PC-3 (cell line): Measurements from ENCODE around the gene PLCL1. TPM values are rescaled to one million over a fixed set of nuclear protein-coding genes. Genes with fewer than 3 reads are reported as not detected.

Experiments
- ATAC-seq: fragments of 200-7000 bp; cut with Tn5 transposase; 2 replicates; pipeline ENCODE4 v1.9.1; 2020; ENCODE audit warnings: mild to moderate bottlenecking, moderate library complexity
- BruUV-seq: library from RNA; stranded (reverse); fragments of 400-500 nt; replicated peaks from 2 replicates; lab custom pipeline; 2021; lab: Mats Ljungman, UMichigan
- CTCF ChIA-PET: fragments of 300-600 bp; sonication (Branson Sonifier 250); formaldehyde crosslinking; loops from one replicate; lab custom pipeline; 2022; ENCODE audit warnings: antibody characterized with exemption; lab: Charles Lee
- POLR2A ChIA-PET: fragments of 300-600 bp; sonication (Branson Sonifier 250); formaldehyde crosslinking; loops from one replicate; lab custom pipeline; 2022; ENCODE audit warnings: antibody characterized with exemption; ENCODE audit not compliant: unreplicated experiment; lab: Charles Lee
- DNase-seq: peaks from one replicate; pipeline ENCODE4 v3.0.0-alpha.2; 2015
- H2AFZ ChIP-seq: fragments of 300-600 bp; sonication (generic); 2 replicates; pipeline ENCODE4 v1.6.0; 2016; ENCODE audit warnings: antibody characterized with exemption, low read length
- H3F3A ChIP-seq: fragments of 300-600 bp; sonication (generic); one replicate; pipeline ENCODE4 v1.6.0; 2017; ENCODE audit warnings: antibody characterized with exemption, low read length, control low read depth, mild to moderate bottlenecking; ENCODE audit not compliant: unreplicated experiment
- H3K27ac ChIP-seq: fragments of 300-600 bp; sonication (generic); 2 replicates; pipeline ENCODE4 v1.5.1; 2016; ENCODE audit warnings: mild to moderate bottlenecking, low read length
- H3K27me3 ChIP-seq: fragments of 300-600 bp; sonication (generic); 2 replicates; pipeline ENCODE4 v1.6.1; 2016; ENCODE audit warnings: low read length, mixed read lengths
- H3K36me3 ChIP-seq: fragments of 300-600 bp; sonication (generic); 2 replicates; pipeline ENCODE4 v1.6.1; 2016; ENCODE audit warnings: low read depth, mixed run types, low read length, mixed read lengths
- H3K4me1 ChIP-seq: fragments of 300-600 bp; sonication (generic); 2 replicates; pipeline ENCODE4 v1.5.1; 2016; ENCODE audit warnings: low read length; ENCODE audit not compliant: insufficient read depth
- H3K4me2 ChIP-seq: fragments of 300-600 bp; sonication (generic); 2 replicates; pipeline ENCODE4 v1.6.0; 2016; ENCODE audit warnings: low read length
- H3K4me3 ChIP-seq: fragments of 300-600 bp; sonication (generic); 2 replicates; pipeline ENCODE4 v1.5.1; 2016; ENCODE audit warnings: mild to moderate bottlenecking, low read length, mixed read lengths
- H3K79me2 ChIP-seq: fragments of 300-600 bp; sonication (generic); 2 replicates; pipeline ENCODE4 v1.6.1; 2017; ENCODE audit warnings: low read length, mixed read lengths
- H3K9ac ChIP-seq: fragments of 300-600 bp; sonication (generic); 2 replicates; pipeline ENCODE4 v1.6.0; 2016; ENCODE audit warnings: mild to moderate bottlenecking, low read length
- H3K9me2 ChIP-seq: fragments of 300-600 bp; sonication (generic); replicated peaks from 2 replicates; pipeline ENCODE4 v1.6.1; 2016; ENCODE audit warnings: mixed run types, low read length, mixed read lengths
- H3K9me3 ChIP-seq: fragments of 300-600 bp; sonication (generic); 2 replicates; pipeline ENCODE4 v1.6.1; 2016; ENCODE audit warnings: low read length, mixed read lengths
- H4K20me1 ChIP-seq: fragments of 300-600 bp; sonication (generic); 2 replicates; pipeline ENCODE4 v1.6.1; 2016; ENCODE audit warnings: low read length, mixed read lengths
- EZH2 ChIP-seq: fragments of 300-600 bp; sonication (generic); IDR thresholded peaks from one replicate; pipeline ENCODE4 v1.6.1; 2017; ENCODE audit warnings: antibody characterized with exemption, mild to moderate bottlenecking, low read length; ENCODE audit not compliant: unreplicated experiment
- EZH2phosphoT487 ChIP-seq: fragments of 300-600 bp; sonication (generic); IDR thresholded peaks from 2 replicates; pipeline ENCODE4 v1.6.1; 2018; ENCODE audit warnings: mild to moderate bottlenecking, antibody characterized with exemption, low read length, borderline replicate concordance
- intact Hi-C: fragments of 100-400 bp; cut with micrococcal nuclease; formaldehyde crosslinking; loops from 2 replicates; pipeline ENCODE4 v1.9.0; 2023
- total RNA-seq: library from RNA; depleted of rRNA; stranded (reverse); fragments of >200 nt; gene quantifications from 2 replicates; pipeline ENCODE4 v1.2.3, GENCODE V29; 2014
- TF ChIP-seq, protein P1 (sequence below): fragments of 300-600 bp; sonication (generic); conservative IDR thresholded peaks from 2 replicates; pipeline ENCODE4 v1.5.1; 2017; ENCODE audit warnings: antibody characterized with exemption, low read depth, mild to moderate bottlenecking, low read length

Gene PLCL1
- total RNA-seq, 1 experiment from 2014 or later, result not detected

DNA sequence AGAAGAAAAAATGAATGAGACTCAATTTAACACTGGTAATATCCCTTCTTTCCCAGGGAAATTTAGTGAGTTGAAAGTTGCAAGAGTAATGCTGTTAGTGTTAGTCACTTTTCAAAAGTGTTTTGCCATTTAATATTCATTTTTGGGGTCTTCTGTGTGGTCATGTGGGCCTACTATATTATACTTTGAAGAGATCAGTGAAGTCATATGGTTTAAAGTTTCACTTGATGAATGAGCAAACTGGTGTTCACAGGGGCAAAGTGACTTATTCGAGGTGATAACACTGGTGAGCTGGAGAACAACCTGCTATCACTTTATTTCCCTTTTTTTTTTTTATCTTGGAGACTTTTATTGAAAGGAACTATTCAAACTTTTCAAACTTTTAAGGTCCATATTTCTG is 196.0 kb downstream of the PLCL1 start:
- DNase-seq, result no peak
- Histone ChIP-seq H3K27ac (no peak overlapping the region), H3F3A (no peaks in the 10 kb centered on the region), H3K9me3 (no peaks in the 10 kb centered on the region), H3K9ac (no peak overlapping the region), H3K4me2 (no peak overlapping the region), H4K20me1 (no peaks in the 10 kb centered on the region), H3K4me3 (no peak overlapping the region), H3K79me2 (no peaks in the 10 kb centered on the region), H3K4me1 (no peaks in the 10 kb centered on the region), H2AFZ (no peak overlapping the region), H3K27me3 (no peaks in the 10 kb centered on the region), H3K9me2 (no peaks in the 10 kb centered on the region), H3K36me3 (no peaks in the 10 kb centered on the region)
- intact Hi-C loops, result no loop called here
- no peak for ATAC-seq
- TF ChIP-seq EZH2phosphoT487, result no peak
- TF ChIP-seq, protein P1, sequence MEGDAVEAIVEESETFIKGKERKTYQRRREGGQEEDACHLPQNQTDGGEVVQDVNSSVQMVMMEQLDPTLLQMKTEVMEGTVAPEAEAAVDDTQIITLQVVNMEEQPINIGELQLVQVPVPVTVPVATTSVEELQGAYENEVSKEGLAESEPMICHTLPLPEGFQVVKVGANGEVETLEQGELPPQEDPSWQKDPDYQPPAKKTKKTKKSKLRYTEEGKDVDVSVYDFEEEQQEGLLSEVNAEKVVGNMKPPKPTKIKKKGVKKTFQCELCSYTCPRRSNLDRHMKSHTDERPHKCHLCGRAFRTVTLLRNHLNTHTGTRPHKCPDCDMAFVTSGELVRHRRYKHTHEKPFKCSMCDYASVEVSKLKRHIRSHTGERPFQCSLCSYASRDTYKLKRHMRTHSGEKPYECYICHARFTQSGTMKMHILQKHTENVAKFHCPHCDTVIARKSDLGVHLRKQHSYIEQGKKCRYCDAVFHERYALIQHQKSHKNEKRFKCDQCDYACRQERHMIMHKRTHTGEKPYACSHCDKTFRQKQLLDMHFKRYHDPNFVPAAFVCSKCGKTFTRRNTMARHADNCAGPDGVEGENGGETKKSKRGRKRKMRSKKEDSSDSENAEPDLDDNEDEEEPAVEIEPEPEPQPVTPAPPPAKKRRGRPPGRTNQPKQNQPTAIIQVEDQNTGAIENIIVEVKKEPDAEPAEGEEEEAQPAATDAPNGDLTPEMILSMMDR, result no peak
- TF ChIP-seq EZH2, result no peak
- POLR2A ChIA-PET, result no interaction called here
- no TSS peak for BruUV-seq
- CTCF ChIA-PET, result no interaction called here

DNA sequence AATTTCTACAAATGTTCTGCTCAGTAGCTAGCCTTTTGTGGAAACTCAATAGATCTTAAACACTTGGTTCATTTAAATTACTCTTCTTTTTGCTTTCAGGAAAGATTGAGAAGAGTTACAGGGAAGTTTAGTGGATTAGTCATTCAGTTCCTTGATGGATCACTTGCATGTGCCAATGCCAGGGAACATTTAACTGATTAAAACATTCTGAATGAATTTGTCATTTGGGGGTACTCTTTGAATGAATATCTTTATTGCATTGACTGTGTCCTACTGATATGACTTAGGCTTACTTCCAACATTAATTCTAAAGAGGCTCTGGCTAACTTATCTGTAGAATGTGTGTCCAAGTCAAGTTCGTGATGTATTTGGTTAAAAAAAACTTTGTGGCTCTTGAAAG is 199.8 kb downstream of the PLCL1 start:
- no peak overlapping the region for H3K9ac ChIP-seq
- H3K4me3 ChIP-seq, result no peak overlapping the region
- CTCF ChIA-PET, result no interaction called here
- H2AFZ ChIP-seq, result no peak overlapping the region
- DNase-seq (no peak), ATAC-seq (no peak)
- TF ChIP-seq EZH2phosphoT487 (no peak), EZH2 (no peak)
- TF ChIP-seq, protein P1, result no peak
- H3K9me3 ChIP-seq, result no peaks in the 10 kb centered on the region
- POLR2A ChIA-PET, result no interaction called here
- H3K79me2 ChIP-seq, result no peaks in the 10 kb centered on the region
- H3K36me3 ChIP-seq, result no peaks in the 10 kb centered on the region
- H3K4me2 ChIP-seq, result no peak overlapping the region
- no peaks in the 10 kb centered on the region for H4K20me1 ChIP-seq
- H3K4me1 ChIP-seq, result no peaks in the 10 kb centered on the region
- no peaks in the 10 kb centered on the region for H3F3A ChIP-seq
- no TSS peak for BruUV-seq
- no peak overlapping the region for H3K27ac ChIP-seq
- H3K9me2 ChIP-seq, result no peaks in the 10 kb centered on the region
- intact Hi-C loops, result no loop called here
- no peaks in the 10 kb centered on the region for H3K27me3 ChIP-seq

DNA sequence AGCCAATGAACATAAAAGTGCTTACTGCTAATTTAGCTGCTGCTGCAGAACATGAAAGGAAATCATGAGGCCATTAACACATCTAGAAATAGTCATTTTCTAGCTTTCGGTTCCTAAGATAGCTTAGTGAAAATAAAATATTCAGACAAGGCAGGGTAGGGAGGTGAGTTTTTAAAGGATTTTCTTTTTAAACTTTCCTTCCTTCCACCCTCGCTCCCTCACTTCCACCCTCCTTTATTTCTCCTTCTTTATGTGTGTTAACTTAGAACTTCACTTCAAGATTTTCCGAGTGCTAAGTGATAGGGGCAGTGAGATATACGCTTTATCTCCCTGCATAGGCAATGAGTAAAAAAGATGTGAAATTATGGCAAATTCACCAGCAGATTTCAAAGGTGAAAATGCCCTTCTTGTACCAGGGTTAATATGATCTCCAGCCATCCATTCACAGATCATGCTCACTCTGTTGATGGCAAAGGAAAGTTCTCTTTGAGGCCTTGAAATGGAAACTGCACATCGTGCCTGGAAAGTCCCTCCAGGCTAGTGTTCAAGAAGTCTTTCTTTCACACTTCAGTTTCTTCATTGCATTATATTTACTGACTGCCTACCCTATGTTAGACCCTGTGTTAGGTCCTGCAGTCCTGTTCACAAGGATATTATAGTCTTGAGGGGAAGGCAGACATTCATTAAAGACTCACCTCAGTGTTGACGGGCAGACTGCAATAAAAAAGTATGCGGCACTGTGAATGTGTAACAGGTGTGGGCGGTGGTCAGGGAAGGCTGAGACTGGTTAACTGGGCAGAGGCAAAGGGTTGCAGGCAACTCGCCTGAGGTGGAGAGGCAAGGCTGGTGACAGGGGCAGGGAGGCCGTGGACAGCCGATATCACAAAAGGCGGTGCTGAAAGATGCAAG is 200.8 kb downstream of the PLCL1 start:
- Histone ChIP-seq H3K79me2 (no peaks in the 10 kb centered on the region), H3K9ac (no peak overlapping the region), H4K20me1 (no peaks in the 10 kb centered on the region), H3F3A (no peaks in the 10 kb centered on the region), H3K9me3 (no peaks in the 10 kb centered on the region), H3K4me1 (no peaks in the 10 kb centered on the region), H3K27me3 (no peaks in the 10 kb centered on the region), H3K4me3 (no peak overlapping the region), H3K27ac (no peak overlapping the region), H3K9me2 (no peaks in the 10 kb centered on the region), H3K36me3 (no peaks in the 10 kb centered on the region), H2AFZ (no peak overlapping the region), H3K4me2 (no peak overlapping the region)
- ChIA-PET POLR2A (no interaction called here), CTCF (no interaction called here)
- ATAC-seq (no peak), DNase-seq (no peak)
- TF ChIP-seq EZH2phosphoT487 (no peak), EZH2 (no peak)
- TF ChIP-seq, protein P1, result no peak
- no TSS peak for BruUV-seq
- intact Hi-C loops, result no loop called here
